IMR-90 (cell line): ENCODE data around the gene ZNF316. TPM values are rescaled to one million over a fixed set of nuclear protein-coding genes. Genes with fewer than 3 reads are reported as not detected.

Experiments
- ATAC-seq: fragments of 200-7000 bp; cut with Tn5 transposase; 2 replicates; pipeline ENCODE4 v1.9.1; 2020; ENCODE audit warnings: low read depth, mild to moderate bottlenecking, moderate library complexity
- BruUV-seq: library from RNA; stranded (reverse); fragments of 400-500 nt; replicated peaks from 2 replicates; lab custom pipeline; 2021; lab: Mats Ljungman, UMichigan
- CTCF ChIA-PET: fragments of 300-600 bp; formaldehyde crosslinking; extraction: SDS; loops from one replicate; lab custom pipeline; 2021; ENCODE audit warnings: antibody characterized with exemption; lab: Yijun Ruan, JAX
- POLR2A ChIA-PET: fragments of 300-600 bp; sonication (Branson Sonifier 250); formaldehyde crosslinking; loops from one replicate; lab custom pipeline; 2022; ENCODE audit warnings: antibody characterized with exemption; ENCODE audit not compliant: unreplicated experiment; lab: Charles Lee
- DNase-seq: peaks from one replicate; pipeline ENCODE4 v3.0.0; 2013
- H2AFZ ChIP-seq: replicated peaks from 2 replicates; pipeline ENCODE3; 2013; ENCODE audit warnings: low read length, mild to moderate bottlenecking; ENCODE audit not compliant: poor library complexity
- H2AK5ac ChIP-seq: 2 replicates; pipeline ENCODE4 v1.6.1; 2013; ENCODE audit warnings: low read depth, low read length, inconsistent platforms
- H2AK9ac ChIP-seq: replicated peaks from 2 replicates; pipeline ENCODE3; 2013; ENCODE audit warnings: mild to moderate bottlenecking, low read depth, low read length, moderate library complexity; ENCODE audit not compliant: poor library complexity
- H2BK120ac ChIP-seq: 2 replicates; pipeline ENCODE4 v1.6.1; 2013; ENCODE audit warnings: low read depth, low read length, inconsistent platforms
- H2BK15ac ChIP-seq: 3 replicates; pipeline ENCODE4 v1.6.1; 2013; ENCODE audit warnings: low read depth, low read length, inconsistent platforms
- H2BK20ac ChIP-seq: 2 replicates; pipeline ENCODE4 v1.6.1; 2013; ENCODE audit warnings: low read depth, mild to moderate bottlenecking, inconsistent platforms, low read length, moderate library complexity
- H2BK5ac ChIP-seq: 2 replicates; pipeline ENCODE4 v1.6.1; 2013; ENCODE audit warnings: mild to moderate bottlenecking, low read depth, low read length, inconsistent platforms; ENCODE audit not compliant: poor library complexity, severe bottlenecking
- H3K14ac ChIP-seq: replicated peaks from 2 replicates; pipeline ENCODE4 v1.6.1; 2013; ENCODE audit warnings: low read depth, low read length, inconsistent platforms
- H3K18ac ChIP-seq: 2 replicates; pipeline ENCODE4 v1.6.1; 2013; ENCODE audit warnings: low read depth, low read length, control low read depth
- H3K23ac ChIP-seq: 2 replicates; pipeline ENCODE4 v1.6.1; 2013; ENCODE audit warnings: low read depth, low read length, inconsistent platforms
- H3K27ac ChIP-seq: 2 replicates; pipeline ENCODE4 v1.5.1; 2013; ENCODE audit warnings: mild to moderate bottlenecking, control low read depth, low read length; ENCODE audit not compliant: insufficient read depth
- H3K27me3 ChIP-seq: 2 replicates; pipeline ENCODE4 v1.6.1; 2013; ENCODE audit warnings: low read length; ENCODE audit not compliant: control insufficient read depth, insufficient read depth
- H3K36me3 ChIP-seq: 2 replicates; pipeline ENCODE4 v1.6.1; 2013; ENCODE audit warnings: low read length, mixed read lengths; ENCODE audit not compliant: control insufficient read depth, insufficient read depth
- H3K4ac ChIP-seq: 2 replicates; pipeline ENCODE4 v1.6.1; 2013; ENCODE audit warnings: low read depth, low read length, inconsistent platforms
- H3K4me1 ChIP-seq: 2 replicates; pipeline ENCODE4 v1.6.1; 2013; ENCODE audit warnings: low read length, mixed read lengths; ENCODE audit not compliant: control insufficient read depth, insufficient read depth
- H3K4me2 ChIP-seq: 2 replicates; pipeline ENCODE4 v1.6.1; 2013; ENCODE audit warnings: low read depth, mild to moderate bottlenecking, control low read depth, low read length, moderate library complexity
- H3K4me3 ChIP-seq: 2 replicates; pipeline ENCODE4 v1.5.1; 2013; ENCODE audit warnings: low read depth, mild to moderate bottlenecking, control low read depth, low read length, moderate library complexity; ENCODE audit not compliant: insufficient read depth
- H3K56ac ChIP-seq: 2 replicates; pipeline ENCODE4 v1.6.1; 2013; ENCODE audit warnings: low read length, inconsistent platforms; ENCODE audit not compliant: insufficient read depth; ENCODE audit errors: extremely low read depth
- H3K79me1 ChIP-seq, 2 experiments: 2 replicates each; pipeline ENCODE4 v1.6.1; 2013; ENCODE audit warnings: low read length in 2 of 2, inconsistent platforms in 1 of 2, low read depth in 1 of 2
- H3K9ac ChIP-seq: 2 replicates; pipeline ENCODE4 v1.6.1; 2013; ENCODE audit warnings: low read depth, low read length, control low read depth
- H3K9me1 ChIP-seq: 2 replicates; pipeline ENCODE4 v1.6.1; 2013; ENCODE audit warnings: low read length, inconsistent platforms; ENCODE audit not compliant: insufficient read depth
- H3K9me3 ChIP-seq: 2 replicates; pipeline ENCODE4 v1.6.1; 2013; ENCODE audit warnings: low read length; ENCODE audit not compliant: control insufficient read depth, insufficient read depth
- H4K20me1 ChIP-seq: 2 replicates; pipeline ENCODE4 v1.6.1; 2013; ENCODE audit warnings: low read length, inconsistent platforms; ENCODE audit not compliant: insufficient read depth
- H4K5ac ChIP-seq: 2 replicates; pipeline ENCODE4 v1.6.1; 2013; ENCODE audit warnings: mild to moderate bottlenecking, low read depth, low read length, control low read depth
- H4K8ac ChIP-seq, 2 experiments: 2 replicates each; pipeline ENCODE4 v1.6.1; 2013; ENCODE audit warnings: low read depth in 2 of 2, low read length in 2 of 2, control low read depth in 1 of 2, inconsistent platforms in 1 of 2
- H4K91ac ChIP-seq: 2 replicates; pipeline ENCODE4 v1.6.1; 2013; ENCODE audit warnings: low read depth, low read length, inconsistent platforms; ENCODE audit not compliant: insufficient read depth
- BHLHE40 ChIP-seq: fragments of 150-350 bp; IDR thresholded peaks from 2 replicates; pipeline ENCODE4 v1.6.1; 2016; ENCODE audit warnings: mild to moderate bottlenecking, low read depth, low read length
- CEBPB ChIP-seq: IDR thresholded peaks from 2 replicates; pipeline ENCODE4 v1.6.1; 2012; ENCODE audit warnings: low read depth, low read length, improper control_type of control experiment
- MAFK ChIP-seq: IDR thresholded peaks from 2 replicates; pipeline ENCODE4 v1.6.1; 2012; ENCODE audit warnings: low read depth, low read length, improper control_type of control experiment
- MXI1 ChIP-seq: IDR thresholded peaks from 2 replicates; pipeline ENCODE4 v1.6.1; 2012; ENCODE audit warnings: low read depth, mild to moderate bottlenecking, low read length, moderate library complexity, borderline replicate concordance
- NFE2L2 ChIP-seq: fragments of 150-350 bp; IDR thresholded peaks from 2 replicates; pipeline ENCODE4 v1.6.1; 2016; ENCODE audit warnings: low read depth, mild to moderate bottlenecking, low read length
- POLR2A ChIP-seq: IDR thresholded peaks from 2 replicates; pipeline ENCODE4 v1.6.1; 2012; ENCODE audit warnings: mild to moderate bottlenecking, low read depth, low read length
- RAD21 ChIP-seq: IDR thresholded peaks from 2 replicates; pipeline ENCODE4 v1.6.1; 2012; ENCODE audit warnings: low read length, improper control_type of control experiment
- RFX5 ChIP-seq: IDR thresholded peaks from 2 replicates; pipeline ENCODE4 v1.8.0; 2012; ENCODE audit warnings: low read depth, mild to moderate bottlenecking, low read length, moderate library complexity
- WGBS, 2 experiments: methylation state at CpG; one replicate each; pipeline versions ENCODE4 v1.1.5 to v1.1.7; 2013; ENCODE audit warnings: missing lambda C conversion rate in 2 of 2; ENCODE audit not compliant: insufficient read length in 1 of 2; ENCODE audit errors: extremely low coverage in 2 of 2; 5-methylcytosine and 5-hydroxymethylcytosine counted together
- dilution Hi-C: fragments of 300-500 bp; cut with HindIII; formaldehyde crosslinking; loops from one replicate; pipeline ENCODE4 v1.14.3; 2018; ENCODE audit warnings: low sequenced_read_pairs; ENCODE audit not compliant: unreplicated experiment
- in situ Hi-C: fragments of 300-500 bp; cut with MboI; formaldehyde crosslinking; loops from 3 replicates; pipeline ENCODE4 v1.14.3; 2019; ENCODE audit warnings: low sequenced_read_pairs, inconsistent platforms, mixed read lengths
- intact Hi-C: fragments of 100-400 bp; cut with micrococcal nuclease; formaldehyde crosslinking; loops from 2 replicates; pipeline ENCODE4 v1.10.0; 2022
- polyA plus RNA-seq, 3 experiments: library from polyadenylated mRNA; depleted of rRNA; stranded (reverse); fragments of >200 nt; gene quantifications; 2 replicates each; pipeline ENCODE4 v1.2.3, GENCODE V29; 2012; ENCODE audit warnings: low replicate concordance in 1 of 3
- total RNA-seq: library from RNA; depleted of rRNA; stranded (reverse); fragments of >200 nt; gene quantifications from 2 replicates; pipeline ENCODE4 v1.2.3, GENCODE V29; 2012
- TF ChIP-seq, protein P1 (sequence below): conservative IDR thresholded peaks from 2 replicates; pipeline ENCODE4 v1.5.1; 2012; ENCODE audit warnings: mild to moderate bottlenecking, low read depth, low read length, improper control_type of control experiment
- TF ChIP-seq, protein P2 (sequence below): fragments of 150-350 bp; IDR thresholded peaks from 2 replicates; pipeline ENCODE4 v1.6.1; 2016; ENCODE audit warnings: low read depth, mild to moderate bottlenecking, low read length, moderate library complexity, borderline replicate concordance

ZNF316 gene
- total and polyA plus RNA-seq, 2 of the 4 experiments (the other 2 are of a cell fraction), result 3.2 to 7.2 TPM

DNA sequence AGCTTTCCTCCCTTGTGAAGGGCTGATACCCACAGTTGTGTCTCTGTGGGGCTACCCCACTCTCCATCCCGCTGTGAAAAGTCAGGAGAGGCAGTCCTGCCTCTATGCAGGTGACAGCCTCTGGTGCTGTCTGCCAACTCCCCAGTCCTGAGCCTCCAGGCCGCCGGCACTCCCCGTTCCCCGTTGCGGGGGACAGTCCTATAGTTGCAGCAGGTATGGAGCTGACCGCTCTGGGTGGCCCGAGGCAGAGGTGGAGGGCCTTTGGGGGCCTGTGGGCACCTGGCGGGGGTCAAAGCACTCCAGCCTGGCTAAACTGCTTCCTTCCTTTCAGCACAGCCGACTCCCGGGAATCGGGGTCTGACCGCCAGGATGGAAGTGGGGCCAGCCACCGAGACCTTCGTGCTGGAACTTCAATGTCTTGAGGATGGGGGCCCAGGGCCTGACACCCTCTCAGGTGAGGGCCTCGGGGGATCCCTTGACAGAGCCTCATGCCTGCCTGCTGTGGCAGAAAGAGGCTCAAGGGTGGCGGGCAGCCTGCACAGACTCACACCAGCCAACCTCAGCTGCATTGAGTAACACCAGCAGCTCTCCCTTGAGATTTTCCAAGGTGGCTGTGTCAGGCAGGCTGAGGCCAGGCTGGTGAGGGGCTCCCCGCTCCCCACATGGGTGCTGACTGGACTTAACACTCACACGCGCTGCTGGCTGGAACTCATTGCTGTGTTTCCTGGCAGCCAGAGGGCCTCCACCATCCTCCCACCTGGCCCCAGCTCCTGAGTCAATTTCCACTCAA lies 20.1 kb upstream of the ZNF316 start (continued):
- TF ChIP-seq CEBPB, result no peak

DNA sequence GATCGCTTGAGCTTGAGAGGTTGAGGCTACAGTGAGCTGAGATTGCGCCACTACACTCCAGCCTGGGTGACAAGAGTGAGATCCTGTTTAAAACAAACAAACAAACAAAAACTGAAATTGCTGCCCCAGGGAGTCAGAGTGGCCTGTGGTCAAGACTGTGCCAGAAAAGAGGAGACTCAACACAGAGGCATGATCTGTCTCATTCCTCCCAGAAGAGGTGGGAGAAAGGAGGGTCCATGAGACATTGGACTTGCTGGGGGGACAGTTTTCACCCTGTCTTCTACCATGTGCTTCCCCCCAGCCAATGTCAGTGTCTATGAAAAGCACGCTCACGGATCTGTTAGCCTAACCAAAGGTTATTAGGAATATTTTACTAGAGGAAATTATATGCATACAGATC lies 18.5 kb upstream of the ZNF316 start:
- no peak overlapping the region for H3K23ac ChIP-seq
- H2BK20ac ChIP-seq, result no peak overlapping the region
- no peak overlapping the region for H3K18ac ChIP-seq
- no peak overlapping the region for H3K4me2 ChIP-seq
- no peaks in the 10 kb centered on the region for H4K20me1 ChIP-seq
- H2AK9ac ChIP-seq, result no peak overlapping the region
- no peak overlapping the region for H2BK15ac ChIP-seq
- in situ Hi-C loops (no loop called here), intact Hi-C loops (no loop called here), dilution Hi-C loops (no loop called here)
- H4K5ac ChIP-seq, result no peak overlapping the region
- no CpG with 5 or more reads among the region's 4 CpGs for WGBS, 2 experiments
- H4K8ac ChIP-seq, result no peak overlapping the region
- no peak overlapping the region for H2BK120ac ChIP-seq
- H3K56ac ChIP-seq, result no peak overlapping the region
- H3K4me1 ChIP-seq, result peaks cover 3% of the 10 kb centered on the region; the same call in 1 of the 2 replicates
- H2AK5ac ChIP-seq, result no peak overlapping the region
- H3K14ac ChIP-seq, result no peak overlapping the region
- peaks cover 6% of the 10 kb centered on the region; the same call in 1 of the 2 replicates for H3K27me3 ChIP-seq
- CTCF ChIA-PET, result no interaction called here
- no peak overlapping the region for H2AFZ ChIP-seq
- H3K9me1 ChIP-seq, result no peaks in the 10 kb centered on the region
- no peak overlapping the region for H2BK5ac ChIP-seq
- ATAC-seq (no peak), DNase-seq (peak; percentile 39)
- POLR2A ChIA-PET, result no interaction called here
- H3K79me1 ChIP-seq, result no peaks in the 10 kb centered on the region
- TF ChIP-seq BHLHE40, result no peak
- no peak for TF ChIP-seq RAD21
- TF ChIP-seq MXI1, result no peak
- TF ChIP-seq, protein P1, sequence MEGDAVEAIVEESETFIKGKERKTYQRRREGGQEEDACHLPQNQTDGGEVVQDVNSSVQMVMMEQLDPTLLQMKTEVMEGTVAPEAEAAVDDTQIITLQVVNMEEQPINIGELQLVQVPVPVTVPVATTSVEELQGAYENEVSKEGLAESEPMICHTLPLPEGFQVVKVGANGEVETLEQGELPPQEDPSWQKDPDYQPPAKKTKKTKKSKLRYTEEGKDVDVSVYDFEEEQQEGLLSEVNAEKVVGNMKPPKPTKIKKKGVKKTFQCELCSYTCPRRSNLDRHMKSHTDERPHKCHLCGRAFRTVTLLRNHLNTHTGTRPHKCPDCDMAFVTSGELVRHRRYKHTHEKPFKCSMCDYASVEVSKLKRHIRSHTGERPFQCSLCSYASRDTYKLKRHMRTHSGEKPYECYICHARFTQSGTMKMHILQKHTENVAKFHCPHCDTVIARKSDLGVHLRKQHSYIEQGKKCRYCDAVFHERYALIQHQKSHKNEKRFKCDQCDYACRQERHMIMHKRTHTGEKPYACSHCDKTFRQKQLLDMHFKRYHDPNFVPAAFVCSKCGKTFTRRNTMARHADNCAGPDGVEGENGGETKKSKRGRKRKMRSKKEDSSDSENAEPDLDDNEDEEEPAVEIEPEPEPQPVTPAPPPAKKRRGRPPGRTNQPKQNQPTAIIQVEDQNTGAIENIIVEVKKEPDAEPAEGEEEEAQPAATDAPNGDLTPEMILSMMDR, result no peak
- TF ChIP-seq POLR2A, result no peak
- no peak for TF ChIP-seq RFX5
- TF ChIP-seq MAFK, result no peak
- TF ChIP-seq, protein P2, sequence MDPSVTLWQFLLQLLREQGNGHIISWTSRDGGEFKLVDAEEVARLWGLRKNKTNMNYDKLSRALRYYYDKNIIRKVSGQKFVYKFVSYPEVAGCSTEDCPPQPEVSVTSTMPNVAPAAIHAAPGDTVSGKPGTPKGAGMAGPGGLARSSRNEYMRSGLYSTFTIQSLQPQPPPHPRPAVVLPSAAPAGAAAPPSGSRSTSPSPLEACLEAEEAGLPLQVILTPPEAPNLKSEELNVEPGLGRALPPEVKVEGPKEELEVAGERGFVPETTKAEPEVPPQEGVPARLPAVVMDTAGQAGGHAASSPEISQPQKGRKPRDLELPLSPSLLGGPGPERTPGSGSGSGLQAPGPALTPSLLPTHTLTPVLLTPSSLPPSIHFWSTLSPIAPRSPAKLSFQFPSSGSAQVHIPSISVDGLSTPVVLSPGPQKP, result no peak
- no peak for TF ChIP-seq CEBPB
- no peak for TF ChIP-seq NFE2L2
- H3K9ac ChIP-seq, result no peak overlapping the region
- no peak overlapping the region for H3K4ac ChIP-seq
- H3K27ac ChIP-seq, result no peak overlapping the region
- no TSS peak for BruUV-seq
- peaks cover 16% of the 10 kb centered on the region for H3K36me3 ChIP-seq
- no peak overlapping the region for H4K91ac ChIP-seq
- no peak overlapping the region for H3K4me3 ChIP-seq
- H3K9me3 ChIP-seq, result no peaks in the 10 kb centered on the region
